Lung (tissue), 12 donors: Measurements from ENCODE around the gene CCS. TPM values are rescaled to one million over a fixed set of nuclear protein-coding genes. Genes with fewer than 3 reads are reported as not detected.
"Not testable (repeated sequence)": the region's sequence is repeated elsewhere in the genome, so short reads cannot be mapped to it uniquely, and the experiment has no call there.

Source experiments
- ATAC-seq: fragments of 200-7000 bp; cut with Tn5 transposase; one replicate; pipeline ENCODE4 v1.9.1; 2020; ENCODE audit warnings: moderate number of reproducible peaks; ENCODE audit not compliant: insufficient read depth, low FRiP score
- DNase-seq, 3 donors: peaks; one replicate each; pipeline ENCODE4 v3.0.0-alpha.2; 2013 to 2017
- H3K27ac ChIP-seq, 2 donors: one replicate each; pipeline ENCODE4 v1.5.1; 2013; ENCODE audit warnings: mild to moderate bottlenecking in 2 of 2, moderate library complexity in 2 of 2, control low read depth in 1 of 2, inconsistent platforms in 1 of 2, low read depth in 1 of 2, low read length in 1 of 2
- H3K27me3 ChIP-seq, 3 donors: one replicate each; pipeline ENCODE4 v1.5.1; 2013; ENCODE audit warnings: low read length in 2 of 3; ENCODE audit not compliant: control insufficient read depth in 3 of 3, insufficient read depth in 3 of 3
- H3K36me3 ChIP-seq, 4 donors: one replicate each; pipeline ENCODE4 v1.5.1; 2013; ENCODE audit warnings: low read length in 4 of 4, mild to moderate bottlenecking in 1 of 4, moderate library complexity in 1 of 4; ENCODE audit not compliant: control insufficient read depth in 4 of 4, insufficient read depth in 4 of 4
- H3K4me1 ChIP-seq, 5 donors: one replicate each; pipeline ENCODE4 v1.5.1; 2013; ENCODE audit warnings: low read length in 5 of 5, mild to moderate bottlenecking in 2 of 5, moderate library complexity in 1 of 5; ENCODE audit not compliant: control insufficient read depth in 5 of 5, insufficient read depth in 5 of 5
- H3K4me3 ChIP-seq: one replicate; pipeline ENCODE4 v1.5.1; 2013; ENCODE audit warnings: mild to moderate bottlenecking, control low read depth, moderate library complexity
- H3K9ac ChIP-seq, 2 donors: one replicate each; pipeline ENCODE4 v1.5.1; 2013; ENCODE audit warnings: low read length in 2 of 2, control low read depth in 1 of 2; ENCODE audit not compliant: insufficient read depth in 1 of 2
- H3K9me3 ChIP-seq, 4 donors: one replicate each; pipeline ENCODE4 v1.5.1; 2013; ENCODE audit warnings: low read length in 3 of 4, mild to moderate bottlenecking in 1 of 4, moderate library complexity in 1 of 4; ENCODE audit not compliant: control insufficient read depth in 4 of 4, insufficient read depth in 3 of 4
- CTCF ChIP-seq: IDR thresholded peaks from 2 replicates; pipeline ENCODE4 v1.5.1; 2012; ENCODE audit warnings: mild to moderate bottlenecking; ENCODE audit errors: control extremely low read depth, extremely low read depth
- WGBS, 2 donors: extraction: QIAGEN DNeasy Blood & Tissue Kit; methylation state at CpG; one replicate each; pipeline ENCODE4 v1.1.7; 2013; 5-methylcytosine and 5-hydroxymethylcytosine counted together
- polyA plus RNA-seq, 2 donors: library from polyadenylated mRNA; stranded (reverse); fragments of 200-250 nt; gene quantifications; one replicate each; pipeline ENCODE4 v1.2.1, GENCODE V29; 2013
- total RNA-seq, 2 donors: library from RNA; depleted of rRNA in 1 of 2; stranded (reverse); fragments of >200 nt in 1 of 2; gene quantifications; one replicate each; pipeline ENCODE4 v1.2.1, GENCODE V29; 2014 to 2021
- donor health status: control.
- donor health status: control.
- donor health status: Bipolar disorder and iron deficiency.
- donor health status: healthy.
- donor health status: DM: yes; HTN: yes; CAD: no.

Gene CCS
- total and polyA plus RNA-seq, 4 donors, result 32.7 to 52.2 (median 36.2) TPM

- peak within 1 kb of the TSS; percentile 96 to 97 for H3K9ac ChIP-seq
- peak within 1 kb of the TSS; percentile 93 for H3K27ac ChIP-seq
- no peak for TF ChIP-seq CTCF
- ATAC-seq (peak; percentile 97), DNase-seq (peak; percentile 99 to 100 (median 100))
- peaks cover 10 to 48% (median 26%) of the 10 kb centered on the region in 5 donors for H3K4me1 ChIP-seq
- peaks cover 5 to 36% (median 18%) of the 10 kb centered on the region in 4 donors for H3K36me3 ChIP-seq
- no peaks in the 10 kb centered on the region for H3K27me3 ChIP-seq
- 0% methylated on average over 60 to 63 of the region's 63 CpGs for WGBS, 2 donors
- H3K4me3 ChIP-seq, result peak within 1 kb of the TSS; percentile 84
- H3K9me3 ChIP-seq, result no peaks in the 10 kb centered on the region
Observed at GRCh38 chr11:66638177-66639065, 45.4 kb downstream of the CCS start, which contains the start of gene RBM4. Gene RBM4, plus strand, starts transcription at chr11:66638703. Its CDS starts 1,009 bp downstream, at chr11:66639712.

- H3K4me1 ChIP-seq, result peaks cover 17 to 57% (median 33%) of the 10 kb centered on the region in 5 donors
Observed at GRCh38 chr11:66639066-66639813, 46.3 kb downstream of the CCS start.

DNA sequence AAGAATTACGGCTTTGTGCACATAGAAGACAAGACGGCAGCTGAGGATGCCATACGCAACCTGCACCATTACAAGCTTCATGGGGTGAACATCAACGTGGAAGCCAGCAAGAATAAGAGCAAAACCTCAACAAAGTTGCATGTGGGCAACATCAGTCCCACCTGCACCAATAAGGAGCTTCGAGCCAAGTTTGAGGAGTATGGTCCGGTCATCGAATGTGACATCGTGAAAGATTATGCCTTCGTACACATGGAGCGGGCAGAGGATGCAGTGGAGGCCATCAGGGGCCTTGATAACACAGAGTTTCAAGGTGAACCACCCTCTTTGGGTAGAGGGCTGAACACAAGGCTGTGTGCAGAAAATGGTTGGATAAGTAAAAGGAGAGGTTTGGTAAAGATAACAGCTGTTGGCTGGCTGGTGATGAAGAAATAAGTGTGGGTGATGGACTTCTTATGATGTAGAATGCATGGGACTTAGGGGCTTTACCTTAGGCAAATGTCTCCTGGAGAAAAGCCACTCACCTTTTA, 46.9 kb downstream of the CCS start:
- not testable (repeated sequence) for H3K9me3 ChIP-seq, H3K27me3 ChIP-seq, H3K4me3 ChIP-seq, ATAC-seq, H3K27ac ChIP-seq
- peak overlapping the region in 1 of 2 donors; percentile 97 for H3K9ac ChIP-seq
- 60 to 74% methylated on average over 8 to 9 of the region's 10 CpGs for WGBS, 2 donors
- DNase-seq, result peak in 2 of 3 donors; percentile 31 to 34
- H3K4me1 ChIP-seq, result peaks cover 17 to 63% (median 40%) of the 10 kb centered on the region in 5 donors
- peaks cover 18 to 44% (median 31%) of the 10 kb centered on the region in 4 donors for H3K36me3 ChIP-seq

More at GRCh38 chr11:66639066-66639813, 46.3 kb downstream of the CCS start:
- Histone ChIP-seq H3K4me3 (peak overlapping the region; percentile 84), H3K27me3 (no peaks in the 10 kb centered on the region), H3K9ac (peak overlapping the region; percentile 96 to 97), H3K36me3 (peaks cover 12 to 43% (median 26%) of the 10 kb centered on the region in 4 donors), H3K27ac (peak overlapping the region; percentile 93), H3K9me3 (no peaks in the 10 kb centered on the region)
- ATAC-seq (no peak), DNase-seq (peak; percentile 44 to 77 (median 65))
- no peak for TF ChIP-seq CTCF
- 6 to 10% methylated on average over 27 of the region's 27 CpGs for WGBS, 2 donors
